Bronchial epithelial cell (primary cell): ENCODE data around the gene CKLF. TPM values are rescaled to one million over a fixed set of nuclear protein-coding genes. Genes with fewer than 3 reads are reported as not detected.
A peak's percentile ranks its signal among the peaks of the same experiment; 100 is the strongest.

Experiments used
- DNase-seq: peaks from one replicate; pipeline ENCODE4 v3.0.0-alpha.2; 2010; ENCODE audit warnings: low read depth
- FAIRE-seq: peaks from 2 replicates; lab custom pipeline; 2011; peaks lifted over from hg19 to GRCh38; lab: Jason Lieb, UNC
- H3K27me3 ChIP-seq: 2 replicates; pipeline ENCODE4 v1.5.1; 2011; ENCODE audit warnings: low read length; ENCODE audit not compliant: control insufficient read depth, insufficient read depth
- H3K36me3 ChIP-seq: 2 replicates; pipeline ENCODE4 v1.5.1; 2011; ENCODE audit warnings: low read length; ENCODE audit not compliant: control insufficient read depth, insufficient read depth
- H3K4me3 ChIP-seq: 2 replicates; pipeline ENCODE4 v1.5.1; 2011; ENCODE audit warnings: mild to moderate bottlenecking, low read depth, low read length, control low read depth
- CTCF ChIP-seq: IDR thresholded peaks from 2 replicates; pipeline ENCODE4 v1.5.1; 2011; ENCODE audit warnings: mild to moderate bottlenecking, moderate library complexity, low read length, control low read depth, inconsistent platforms; ENCODE audit not compliant: insufficient read depth, severe bottlenecking
- total RNA-seq: library from RNA; depleted of rRNA; stranded (reverse); fragments of >200 nt; gene quantifications from 2 replicates; pipeline ENCODE4 v1.2.1, GENCODE V29; 2014

Gene CKLF
- total RNA-seq, 1 donor from 2014 or later = 22.6 TPM

- FAIRE-seq (no peak), DNase-seq (peak; percentile 91)
- TF ChIP-seq CTCF = no peak
- H3K4me3 ChIP-seq = no peak overlapping the region
- no peaks in the 10 kb centered on the region for H3K36me3 ChIP-seq
- no peaks in the 10 kb centered on the region for H3K27me3 ChIP-seq
Observed at GRCh38 chr16:66521951-66522771, 30.2 kb upstream of the CKLF start.

GRCh38 chr16:66522816-66523590 is 29.4 kb upstream of the CKLF start:
- DNase-seq = no peak
- no peaks in the 10 kb centered on the region for H3K36me3 ChIP-seq
- TF ChIP-seq CTCF = no peak
- no peak overlapping the region for H3K4me3 ChIP-seq
- no peak for FAIRE-seq
- no peaks in the 10 kb centered on the region for H3K27me3 ChIP-seq

GRCh38 chr16:66523861-66524354 is 28.5 kb upstream of the CKLF start:
- H3K4me3 ChIP-seq = no peak overlapping the region
- H3K27me3 ChIP-seq = no peaks in the 10 kb centered on the region
- H3K36me3 ChIP-seq = peaks cover 2% of the 10 kb centered on the region
- FAIRE-seq (no peak), DNase-seq (no peak)
- no peak for TF ChIP-seq CTCF

- Histone ChIP-seq H3K4me3 (no peak overlapping the region), H3K27me3 (no peaks in the 10 kb centered on the region), H3K36me3 (peaks cover 2% of the 10 kb centered on the region)
- no peak for DNase-seq
- no peak for TF ChIP-seq CTCF
- no peak for FAIRE-seq
Observed at GRCh38 chr16:66524601-66525164, 27.7 kb upstream of the CKLF start.

- Histone ChIP-seq H3K36me3 (peaks cover 5% of the 10 kb centered on the region), H3K27me3 (no peaks in the 10 kb centered on the region), H3K4me3 (no peak overlapping the region)
- no peak for TF ChIP-seq CTCF
- DNase-seq (no peak), FAIRE-seq (no peak)
Observed at GRCh38 chr16:66525396-66526180, 26.8 kb upstream of the CKLF start.
